ENCODE results near the gene SCRN1.
"Not testable (repeated sequence)": the region's sequence is repeated elsewhere in the genome, so short reads cannot be mapped to it uniquely, and the experiment has no call there.

Gene SCRN1

GRCh38 chr7:29968683-29969395, 20.8 kb downstream of the SCRN1 start:
- no peak for DNase-seq (ENCODE audit: low read depth in 2 of 2)

GRCh38 chr7:29965030-29965429, 24.6 kb downstream of the SCRN1 start:
- no peak for DNase-seq (ENCODE audit: low read depth in 2 of 2)

GRCh38 chr7:29962035-29962434, 27.6 kb downstream of the SCRN1 start:
- DNase-seq (ENCODE audit: low read depth in 2 of 2): no peak

DNA sequence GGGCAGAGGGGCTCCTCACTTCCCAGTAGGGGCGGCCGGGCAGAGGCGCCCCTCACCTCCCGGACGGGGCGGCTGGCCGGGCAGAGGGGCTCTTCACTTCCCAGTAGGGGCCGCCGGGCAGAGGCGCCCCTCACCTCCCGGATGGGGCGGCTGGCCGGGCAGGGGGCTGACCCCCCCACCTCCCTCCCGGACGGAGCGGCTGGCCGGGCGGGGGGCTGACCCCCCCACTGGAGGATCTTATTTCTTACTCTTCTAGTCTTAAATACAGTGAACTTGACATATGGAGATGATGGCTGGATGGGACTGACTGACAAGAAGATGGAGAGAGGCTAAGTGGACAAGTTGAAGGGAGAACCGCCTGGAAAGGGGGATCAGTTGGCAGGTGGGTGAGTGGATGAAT, 28.0 kb downstream of the SCRN1 start:
- DNase-seq (ENCODE audit: low read depth in 2 of 2): not testable (repeated sequence)

- DNase-seq (ENCODE audit: low read depth in 2 of 2): no peak
These were observed 30.8 kb downstream of the SCRN1 start for GRCh38 chr7:29958667-29959358.

DNA sequence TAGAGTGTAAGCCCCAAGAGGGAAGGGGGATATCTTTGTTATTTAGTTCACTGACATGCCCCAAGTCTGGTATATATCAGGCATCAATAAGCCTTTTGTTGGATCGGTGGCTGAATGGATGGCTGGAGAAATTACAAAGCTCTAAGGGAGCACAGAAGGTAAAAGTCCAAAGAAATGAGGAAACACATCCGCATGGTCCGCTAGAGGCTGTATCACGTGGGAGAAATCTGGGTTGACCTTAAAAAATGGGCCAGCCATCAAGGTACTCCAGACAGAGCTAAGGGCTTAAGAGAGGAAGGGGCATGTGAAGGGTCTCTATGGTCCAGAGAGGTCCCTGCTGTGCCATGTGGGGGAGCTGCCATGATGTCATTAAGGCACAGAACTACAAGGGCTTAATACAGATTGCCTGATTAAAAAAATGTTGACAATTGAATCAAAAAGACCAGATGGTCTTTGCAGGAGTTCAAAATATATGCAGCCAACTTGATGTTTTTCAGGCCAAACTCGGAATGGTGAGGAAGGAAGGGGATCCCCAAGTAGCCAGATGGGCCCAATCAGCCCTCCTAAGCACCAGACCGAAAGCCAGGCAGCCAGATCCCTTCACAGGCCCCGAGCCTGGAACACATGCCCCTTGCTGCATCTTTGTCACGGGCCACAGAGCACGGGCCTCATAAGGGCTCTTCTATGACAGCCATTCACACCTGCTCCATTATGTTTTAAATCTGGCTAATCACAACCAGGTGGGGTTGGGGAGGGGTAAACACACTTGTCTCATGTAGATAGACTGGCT, 31.9 kb downstream of the SCRN1 start:
- no peak for DNase-seq (ENCODE audit: low read depth in 2 of 2)

GRCh38 chr7:29956487-29956836, 33.1 kb downstream of the SCRN1 start:
- DNase-seq (ENCODE audit: low read depth in 2 of 2): no peak

- DNase-seq (ENCODE audit: low read depth in 2 of 2): no peak
These were observed 33.7 kb downstream of the SCRN1 start for GRCh38 chr7:29955799-29956486.

GRCh38 chr7:29955075-29955792, 34.4 kb downstream of the SCRN1 start:
- no peak for DNase-seq (ENCODE audit: low read depth in 2 of 2)

- DNase-seq (ENCODE audit: low read depth in 2 of 2): no peak
These were observed 35.8 kb downstream of the SCRN1 start for GRCh38 chr7:29953726-29954347.

DNA sequence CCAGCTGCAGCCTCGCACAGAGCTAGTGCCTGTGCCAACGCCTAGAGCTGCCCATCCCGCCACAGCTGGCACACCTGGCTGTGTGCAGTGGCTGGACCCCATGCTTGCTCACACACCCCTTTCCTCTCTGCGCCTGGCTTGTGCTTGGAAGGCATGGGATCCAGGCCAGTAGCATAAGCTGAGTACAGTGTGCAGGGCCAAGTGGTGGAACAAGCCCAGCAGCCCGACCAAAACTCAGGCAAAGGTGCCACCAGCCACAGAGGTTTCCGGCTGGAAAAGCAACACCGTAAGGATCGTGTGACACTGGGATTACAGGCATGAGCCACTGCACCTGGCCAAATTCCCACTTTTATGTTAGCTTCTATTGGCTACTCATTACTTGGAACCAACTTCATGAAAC, 38.4 kb downstream of the SCRN1 start:
- no peak for DNase-seq (ENCODE audit: low read depth in 2 of 2)

- DNase-seq (ENCODE audit: low read depth in 2 of 2): no peak
These were observed 39.1 kb downstream of the SCRN1 start for GRCh38 chr7:29950480-29950879.

DNA sequence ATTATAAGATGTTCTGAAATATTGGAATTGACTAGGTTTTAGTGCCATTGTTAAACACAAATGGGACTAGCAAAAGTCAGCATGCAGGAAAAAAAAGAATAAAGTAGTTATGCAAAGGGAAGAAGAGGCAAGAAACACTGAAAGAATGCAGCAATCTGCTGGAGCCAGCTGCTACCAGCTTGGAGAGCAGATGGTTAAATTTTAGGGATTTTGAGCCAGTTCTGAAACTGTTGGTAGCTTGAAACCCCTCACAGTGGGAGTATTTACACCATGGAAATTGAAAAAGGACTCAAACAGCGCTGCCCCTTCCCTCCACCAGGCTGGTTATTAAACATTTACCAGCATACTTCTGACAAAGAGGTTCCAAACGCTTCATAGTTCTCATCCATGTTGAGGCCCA, 41.0 kb downstream of the SCRN1 start:
- DNase-seq (ENCODE audit: low read depth in 2 of 2): no peak

- DNase-seq (ENCODE audit: low read depth in 2 of 2): no peak
These were observed 43.0 kb downstream of the SCRN1 start for GRCh38 chr7:29946428-29947186.

GRCh38 chr7:29945259-29945809, 44.3 kb downstream of the SCRN1 start:
- no peak for DNase-seq (ENCODE audit: low read depth in 2 of 2)

- DNase-seq (ENCODE audit: low read depth in 2 of 2): no peak
These were observed 49.4 kb downstream of the SCRN1 start for GRCh38 chr7:29940199-29940598.

DNA sequence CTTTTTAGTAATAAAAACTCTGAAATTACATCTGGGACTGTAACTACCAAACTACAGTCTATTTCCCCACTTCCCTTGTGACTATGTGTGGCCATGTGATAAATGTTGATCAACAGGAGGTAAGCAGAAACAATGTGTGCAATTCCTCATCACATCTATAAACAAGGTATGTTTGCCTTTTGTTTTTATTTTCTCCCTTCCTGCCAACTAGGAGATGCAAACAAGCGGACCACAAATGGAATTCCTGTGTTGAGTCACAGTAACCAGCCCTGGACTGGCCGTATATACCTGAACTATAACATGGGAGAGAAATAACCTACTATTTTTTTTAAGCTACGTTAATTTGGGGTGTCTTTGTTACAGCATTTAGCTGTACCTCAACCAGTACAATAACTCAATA, 52.5 kb downstream of the SCRN1 start:
- DNase-seq (ENCODE audit: low read depth in 2 of 2): no peak

GRCh38 chr7:29935111-29935510, 54.5 kb downstream of the SCRN1 start:
- DNase-seq (ENCODE audit: low read depth in 2 of 2): no peak

DNA sequence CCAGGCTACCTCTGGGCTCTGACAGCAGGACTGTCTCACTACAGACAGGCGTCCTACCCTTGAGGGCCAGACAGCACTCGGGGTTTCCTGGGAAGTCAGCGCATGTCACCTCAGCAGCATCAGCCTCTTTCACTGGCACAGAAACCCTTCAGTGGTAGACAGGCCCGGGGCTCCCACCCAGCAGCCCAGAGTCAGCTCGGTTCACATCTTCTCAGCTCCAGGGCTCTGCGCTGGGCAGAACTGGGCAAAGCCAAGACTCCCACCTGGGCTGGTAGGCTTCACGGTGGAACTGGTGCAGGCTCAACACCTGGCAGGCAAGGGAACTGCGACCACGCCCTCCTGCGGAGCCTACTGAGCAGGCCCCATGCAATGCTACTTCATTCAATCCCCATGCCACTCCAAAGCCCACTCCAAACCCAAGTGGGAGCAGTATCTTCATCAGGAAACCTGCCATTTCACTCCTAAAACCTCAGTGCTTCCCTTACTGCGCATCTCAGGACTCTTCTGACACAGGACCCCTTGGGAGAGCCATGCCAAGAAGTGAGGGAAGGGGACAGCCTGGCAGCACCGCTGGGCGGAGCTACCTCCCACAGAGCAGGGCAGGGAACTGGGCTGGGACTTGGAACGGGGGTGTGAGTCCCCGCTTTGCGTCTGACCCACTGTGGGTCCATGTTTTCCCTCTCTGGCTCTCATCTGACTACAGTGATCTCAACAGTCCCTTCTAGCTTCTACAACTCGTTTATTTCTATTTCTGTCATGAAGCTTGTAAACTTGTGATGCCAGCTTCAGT, 60.4 kb downstream of the SCRN1 start:
- DNase-seq (ENCODE audit: low read depth in 2 of 2): no peak

Data from stimulated activated CD8-positive, alpha-beta memory T cell treated with anti-CD3 and anti-CD28 coated beads, Interleukin-2, amount 100 ng/mL, for 1 hour (primary cell).